ENCODE measurements around the gene TRIM2. TPM values are rescaled to one million over a fixed set of nuclear protein-coding genes. Genes with fewer than 3 reads are reported as not detected.

Gene TRIM2
- total and polyA plus RNA-seq, 2 experiments from 2014 or later, result 22.0 to 61.5 TPM

GRCh38 chr4:153185331-153185852 is 18.9 kb upstream of the TRIM2 start:
- no peak overlapping the region for H3K27ac ChIP-seq (ENCODE audit: low read depth)
- no peak for ATAC-seq
- no peak overlapping the region for H3K4me2 ChIP-seq

More at GRCh38 chr4:153185331-153185852, 18.9 kb upstream of the TRIM2 start:
- Histone ChIP-seq H3K4me3 (no peak overlapping the region), H3K79me2 (replicated peaks; ENCODE audit: insufficient read depth) (no peaks in the 10 kb centered on the region), H4K20me1 (replicated peaks; ENCODE audit: insufficient read depth) (no peaks in the 10 kb centered on the region), H3K9me2 (ENCODE audit: insufficient read depth) (0 out of 2 replicates have a peak, but pooled peaks cover 4% of the 10 kb centered on the region), H3K36me3 (ENCODE audit: insufficient read depth) (no peaks in the 10 kb centered on the region), H3K27me3 (ENCODE audit: insufficient read depth) (no peaks in the 10 kb centered on the region), H3K4me1 (ENCODE audit: insufficient read depth) (0 out of 2 replicates have a peak, but pooled peaks cover 13% of the 10 kb centered on the region), H2AFZ (no peak overlapping the region), H3F3A (replicated peaks; ENCODE audit: low read depth) (no peaks in the 10 kb centered on the region)
- H3K4me1 Mint-ChIP-seq, result peaks cover 26% of the 10 kb centered on the region
- no peak overlapping the region for H3K4me3 Mint-ChIP-seq
- H3K36me3 Mint-ChIP-seq (ENCODE audit: low read depth), result no peaks in the 10 kb centered on the region
- no peaks in the 10 kb centered on the region for H3K27me3 Mint-ChIP-seq (ENCODE audit: insufficient read depth, low read depth, poor library complexity)
- TF ChIP-seq ZNF462 (CRISPR knock-in tag; IDR thresholded peaks at IDR 0.05) (no peak), ZNF331 (CRISPR knock-in tag; IDR thresholded peaks at IDR 0.05; ENCODE audit: low read depth) (no peak), EZH2 (IDR thresholded peaks at IDR 0.05; ENCODE audit: low read depth, unreplicated experiment) (no peak), JUNB (IDR thresholded peaks at IDR 0.05; ENCODE audit: unreplicated experiment) (no peak), POLR2AphosphoS5 (IDR thresholded peaks at IDR 0.05; ENCODE audit: low read depth) (no peak), REST (IDR thresholded peaks at IDR 0.05; ENCODE audit: unreplicated experiment) (no peak), EZH2phosphoT487 (IDR thresholded peaks at IDR 0.05; ENCODE audit: unreplicated experiment) (no peak), ZNF114 (CRISPR knock-in tag; IDR thresholded peaks at IDR 0.05) (no peak), CREB1 (CRISPR knock-in tag; IDR thresholded peaks at IDR 0.05; ENCODE audit: low read depth) (no peak), CTCF (conservative IDR thresholded peaks at IDR 0.05; ENCODE audit: low read depth in 2 of 2) (no peak), NANOG (IDR thresholded peaks at IDR 0.05; ENCODE audit: borderline replicate concordance) (no peak), STAT1 (IDR thresholded peaks at IDR 0.05; ENCODE audit: unreplicated experiment) (no peak)
- no peak for DNase-seq (ENCODE audit: low spot score)
- H3K27ac Mint-ChIP-seq, result no peak overlapping the region
- no peaks in the 10 kb centered on the region for H3K9me3 Mint-ChIP-seq
